ENCODE data around the gene SMR3A. TPM values are rescaled to one million over a fixed set of nuclear protein-coding genes. Genes with fewer than 3 reads are reported as not detected.

The SMR3A gene
- total RNA-seq = not detected in 2 replicates

GRCh38 chr4:70360460-70360859, at the start of gene SMR3A:
SMR3A (plus strand) TSS chr4:70360760; CDS start chr4:70362116, 1,356 bp downstream.

GRCh38 chr4:70334681-70335080, 25.9 kb upstream of the SMR3A start, which contains the start of gene CABS1:
CABS1 (plus strand) TSS chr4:70334981; CDS start chr4:70335040, 59 bp downstream.

GRCh38 chr4:70382691-70383181, 22.2 kb downstream of the SMR3A start, which contains the start of gene SMR3B:
SMR3B (plus strand) TSS chr4:70383131; CDS start chr4:70384511, 1,380 bp downstream.

GRCh38 chr4:70397580-70397979, 37.0 kb downstream of the SMR3A start, which contains the start of gene OPRPN:
OPRPN (plus strand) TSS chr4:70397940; CDS start chr4:70399286, 1,346 bp downstream.

Other genes with a start within 250 kb of the SMR3A start
- not detected in 2 replicates for gene PRR27, start 206.5 kb upstream of the SMR3A start, total RNA-seq
- not detected in 2 replicates for gene ODAM, start 165.0 kb upstream of the SMR3A start, total RNA-seq
- gene FDCSP, start 134.6 kb upstream of the SMR3A start, total RNA-seq = not detected in 2 replicates
- gene CSN3, start 118.2 kb upstream of the SMR3A start, total RNA-seq = not detected in 2 replicates
- gene CABS1, start 25.8 kb upstream of the SMR3A start, total RNA-seq = not detected in 2 replicates
- gene SMR3B, start 22.4 kb downstream of the SMR3A start, total RNA-seq = not detected in 2 replicates
- gene OPRPN, start 37.2 kb downstream of the SMR3A start, total RNA-seq = not detected in 2 replicates
- not detected in 2 replicates for gene MUC7, start 111.4 kb downstream of the SMR3A start, total RNA-seq
- 0.43 TPM in 1 of 2 replicates, not detected in the other for gene AMTN, start 157.8 kb downstream of the SMR3A start, total RNA-seq
- gene AMBN, start 231.5 kb downstream of the SMR3A start, total RNA-seq = not detected in 2 replicates